GM23248 (cell line): Measurements from ENCODE around the gene MUC3A.

Experiments used
- EZH2 ChIP-seq: fragments of 200-600 bp; sonication (generic); IDR thresholded peaks from 2 replicates; pipeline ENCODE4 v1.6.1; 2018; ENCODE audit warnings: antibody characterized with exemption, mild to moderate bottlenecking; ENCODE audit not compliant: insufficient read depth, poor library complexity, severe bottlenecking
- EZH2phosphoT487 ChIP-seq: fragments of 200-600 bp; sonication (generic); IDR thresholded peaks from 2 replicates; pipeline ENCODE4 v1.6.1; 2018; ENCODE audit warnings: antibody characterized with exemption, moderate library complexity, mild to moderate bottlenecking, low read depth; ENCODE audit not compliant: insufficient read depth

DNA sequence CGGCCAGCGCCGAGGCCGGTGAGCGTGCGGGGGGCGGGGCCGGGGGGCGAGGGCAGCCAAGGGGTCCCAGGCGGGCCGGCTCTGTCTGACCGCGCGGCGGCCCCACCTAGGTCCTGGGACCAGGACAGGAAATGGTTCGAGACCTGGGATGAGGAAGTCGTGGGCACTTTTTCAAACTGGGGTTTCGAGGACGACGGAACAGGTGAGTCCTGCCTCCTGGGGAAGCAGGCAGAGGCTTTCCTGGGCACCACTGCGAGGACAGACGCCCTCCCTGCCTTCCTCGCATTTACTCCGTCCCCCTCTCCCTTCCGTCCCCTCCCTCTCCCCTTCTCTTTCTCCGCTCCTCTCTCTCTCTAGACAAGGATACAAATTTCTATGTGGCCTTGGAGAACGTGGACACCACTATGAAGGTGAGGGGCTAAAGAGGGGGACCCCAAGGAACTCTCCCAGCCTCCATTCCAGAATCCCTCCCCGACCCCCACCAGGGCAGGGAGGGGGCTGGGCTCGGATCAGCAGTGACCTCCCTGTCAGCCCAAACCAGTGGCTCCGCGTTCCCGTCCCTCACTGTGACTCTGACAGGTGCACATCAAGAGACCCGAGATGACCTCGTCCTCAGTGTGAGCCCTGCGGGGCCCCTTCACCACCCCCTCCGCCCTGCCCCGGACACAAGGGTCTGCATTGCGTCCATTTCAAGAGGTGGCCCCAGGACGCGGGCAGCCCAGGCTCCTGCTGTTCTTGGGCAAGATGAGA lies 17.4 kb downstream of the MUC3A start:
- TF ChIP-seq EZH2 = peak; percentile 68
- TF ChIP-seq EZH2phosphoT487 = 0 out of 2 replicates have a peak, but pooled peaks have one; percentile 38
